ENCODE data around the gene PIP4K2A. TPM values are rescaled to one million over a fixed set of nuclear protein-coding genes. Genes with fewer than 3 reads are reported as not detected.

Gene PIP4K2A
- total RNA-seq, 1 experiment from 2014 or later, result 28.1 TPM

Other genes with a start within 250 kb of the PIP4K2A start
- gene ARMC3, start 213.5 kb upstream of the PIP4K2A start, total RNA-seq (2014; rRNA removed; shearing (Covaris generic)), result not detected in 2 replicates